Glomerular visceral epithelial cell (primary cell): Measurements from ENCODE around the gene PECR.

ENCODE experiments used
- DNase-seq: peaks from one replicate; pipeline ENCODE4 v3.0.0-alpha.2; 2016; ENCODE audit errors: extremely low spot score

PECR gene

GRCh38 chr2:216071111-216071851, 10.3 kb downstream of the PECR start:
- no peak for DNase-seq

DNA sequence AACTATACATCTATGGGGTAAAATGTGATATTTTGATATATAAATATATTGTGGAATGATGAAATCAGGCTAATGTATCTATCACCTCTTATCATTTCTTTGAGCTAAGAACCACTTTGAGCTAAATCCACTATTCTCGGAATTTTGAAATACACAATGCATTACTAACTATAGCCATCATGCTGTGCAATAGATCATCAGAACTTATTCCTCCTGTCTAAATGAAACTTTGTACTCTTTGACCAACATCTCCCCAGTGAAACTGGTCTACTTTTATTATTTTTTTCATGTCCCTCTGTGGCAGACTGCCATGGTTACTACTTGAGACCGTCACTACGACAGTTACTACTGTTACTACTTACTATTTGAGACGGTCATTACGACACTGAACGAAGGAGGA, 11.4 kb downstream of the PECR start:
- DNase-seq = no peak

DNA sequence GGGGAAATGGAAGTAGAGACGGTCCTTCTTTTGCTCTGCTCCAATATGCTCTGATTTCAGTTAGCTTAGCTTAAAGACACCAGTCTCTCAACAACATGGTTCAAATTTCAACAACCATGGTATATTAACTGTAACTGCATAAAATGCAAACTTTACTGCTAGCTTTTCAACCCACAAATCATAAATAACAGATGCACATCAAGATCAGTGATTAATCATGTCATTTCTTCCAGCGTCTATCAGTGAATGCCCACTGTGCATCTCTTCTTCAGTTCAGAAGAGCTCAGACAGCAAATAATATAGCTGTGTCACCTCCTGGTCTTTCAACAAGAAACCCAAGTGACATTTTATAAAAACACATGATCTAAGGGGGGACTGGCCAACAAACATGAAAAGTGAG, 12.6 kb downstream of the PECR start:
- no peak for DNase-seq

DNA sequence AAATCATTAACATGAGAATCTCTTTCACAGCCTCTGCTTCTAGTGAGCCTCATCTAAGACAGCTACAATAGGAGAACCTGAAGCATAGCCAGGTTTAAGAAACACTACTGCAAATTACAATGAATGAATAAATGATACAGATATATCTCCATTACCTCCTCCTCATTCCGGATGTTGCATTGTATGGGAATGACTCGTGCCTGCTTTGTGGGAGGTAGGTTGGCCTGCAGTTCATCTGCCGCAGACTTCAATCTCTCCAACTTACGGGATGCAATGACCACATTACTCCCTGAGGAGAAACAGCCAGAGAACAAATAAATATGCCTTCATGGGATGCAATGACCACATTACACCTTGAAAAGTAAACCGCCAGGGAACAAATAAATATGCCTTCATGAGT, 15.4 kb downstream of the PECR start:
- DNase-seq = peak; percentile 70

- no peak for DNase-seq
Measured at GRCh38 chr2:216064665-216065064, 16.9 kb downstream of the PECR start.

- no peak for DNase-seq
Measured at GRCh38 chr2:216064014-216064630, 17.5 kb downstream of the PECR start.

GRCh38 chr2:216059233-216059834, 22.3 kb downstream of the PECR start:
- DNase-seq = no peak

- peak; percentile 99 for DNase-seq
Measured at GRCh38 chr2:216057688-216058193, 23.9 kb downstream of the PECR start.

DNA sequence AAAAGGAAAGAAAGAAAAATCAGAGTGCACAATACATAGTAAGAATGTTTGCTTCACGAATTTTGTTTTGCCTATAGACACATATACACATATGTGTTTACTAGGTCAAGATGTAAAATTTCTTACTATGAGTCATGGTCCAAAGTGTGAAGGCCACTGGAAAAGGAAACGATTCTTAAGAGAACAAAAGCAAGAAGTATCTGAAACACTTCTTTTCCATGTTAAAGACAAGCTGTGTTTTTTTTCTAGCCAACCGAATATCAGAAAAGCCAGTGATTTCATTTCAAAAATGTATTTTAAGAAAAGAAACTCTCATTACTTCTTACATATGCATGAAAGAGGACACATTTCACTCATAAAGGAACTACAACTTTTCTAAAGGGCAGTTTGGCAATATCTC, 24.9 kb downstream of the PECR start:
- DNase-seq = no peak

DNA sequence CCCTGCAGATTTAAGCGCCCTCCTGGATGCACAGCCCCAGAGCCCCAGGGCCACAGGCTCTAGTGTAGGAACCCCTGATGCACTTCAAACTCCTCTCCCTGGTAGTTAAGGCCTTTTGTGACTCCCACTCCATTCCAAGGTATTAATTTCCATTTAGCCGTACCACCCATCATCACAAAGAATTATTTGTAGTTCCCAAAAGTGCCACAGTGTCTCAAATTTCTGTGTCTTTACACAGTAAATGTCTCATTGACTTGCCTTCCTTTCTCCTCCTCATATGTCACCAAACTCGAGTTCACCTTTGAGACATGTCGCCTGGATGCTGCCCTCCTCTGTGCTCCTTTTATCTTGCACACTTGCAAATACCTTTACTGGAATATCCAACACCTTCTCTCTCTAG, 25.9 kb downstream of the PECR start:
- DNase-seq = no peak

DNA sequence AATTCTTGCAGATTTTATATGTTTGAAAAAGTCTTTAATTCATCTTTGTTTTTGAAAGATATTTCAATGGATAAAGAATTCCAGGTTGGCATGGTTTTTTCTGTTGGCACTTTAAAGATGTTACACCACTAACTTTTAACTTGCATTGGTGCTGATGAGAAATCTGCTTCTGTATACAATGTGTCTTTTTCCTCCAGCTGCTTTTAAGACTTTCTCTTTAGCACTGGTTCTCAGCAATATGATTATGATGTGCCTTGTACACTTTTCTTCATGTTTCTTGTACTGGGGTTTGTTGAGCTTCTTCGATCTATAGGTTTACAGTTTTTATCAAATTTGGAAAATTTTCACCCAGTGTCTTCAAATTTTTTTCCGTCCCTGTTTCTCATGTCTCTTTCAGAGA, 29.2 kb downstream of the PECR start:
- DNase-seq = no peak

DNA sequence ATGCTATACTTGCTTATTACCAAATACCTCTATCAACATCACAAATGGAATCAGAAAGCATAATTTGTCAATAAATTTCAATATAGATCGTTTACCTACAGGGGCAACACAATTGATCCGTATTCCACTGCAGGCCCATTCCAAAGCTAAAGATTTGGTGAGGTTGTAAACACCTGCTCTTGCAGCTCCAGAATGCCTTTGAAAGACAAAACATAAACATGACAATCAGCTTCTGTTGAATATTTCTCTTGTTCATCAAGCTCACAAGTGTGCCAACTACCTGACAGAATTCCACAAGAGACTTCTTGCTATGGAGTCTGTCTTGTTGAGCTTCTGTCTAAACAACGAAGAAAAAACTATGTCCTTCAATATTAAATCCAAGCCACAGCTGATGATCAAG, 30.3 kb downstream of the PECR start:
- no peak for DNase-seq

DNA sequence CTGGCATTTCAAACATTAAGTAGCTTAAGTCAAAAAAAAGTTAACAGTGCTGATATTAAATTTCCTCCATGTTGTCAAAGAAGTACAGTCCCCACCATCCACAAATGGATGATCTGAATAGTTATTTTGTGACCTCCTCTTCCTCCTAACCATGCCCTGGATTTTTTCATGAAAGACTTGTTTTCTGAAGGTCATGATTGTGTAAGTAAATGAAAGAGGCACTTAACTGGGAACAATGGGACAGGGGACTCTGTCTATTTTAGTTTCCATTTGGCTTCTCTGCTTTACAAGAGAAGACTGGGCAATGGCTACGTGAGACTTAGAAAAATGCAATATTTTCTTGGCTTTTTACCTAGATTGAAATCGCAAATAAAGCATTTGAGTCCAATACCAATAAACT, 32.2 kb downstream of the PECR start:
- no peak for DNase-seq

DNA sequence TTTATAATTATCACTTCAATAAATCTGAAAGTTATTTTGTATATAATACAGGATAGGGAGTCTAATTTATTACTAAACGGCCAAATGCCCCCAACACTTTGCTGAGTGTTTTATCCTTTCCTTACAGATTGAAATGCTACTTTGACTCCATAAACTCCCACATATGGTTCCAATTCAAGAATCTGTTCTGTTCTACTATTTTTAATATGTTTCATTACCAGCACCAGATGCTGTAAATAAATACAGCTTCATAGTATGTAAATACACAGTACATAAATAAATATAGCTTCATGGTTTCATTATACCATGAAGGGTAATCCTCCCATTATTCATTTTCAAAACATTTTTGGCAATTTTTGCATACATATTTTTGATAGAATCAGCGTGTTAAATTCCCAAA, 34.2 kb downstream of the PECR start:
- no peak for DNase-seq

DNA sequence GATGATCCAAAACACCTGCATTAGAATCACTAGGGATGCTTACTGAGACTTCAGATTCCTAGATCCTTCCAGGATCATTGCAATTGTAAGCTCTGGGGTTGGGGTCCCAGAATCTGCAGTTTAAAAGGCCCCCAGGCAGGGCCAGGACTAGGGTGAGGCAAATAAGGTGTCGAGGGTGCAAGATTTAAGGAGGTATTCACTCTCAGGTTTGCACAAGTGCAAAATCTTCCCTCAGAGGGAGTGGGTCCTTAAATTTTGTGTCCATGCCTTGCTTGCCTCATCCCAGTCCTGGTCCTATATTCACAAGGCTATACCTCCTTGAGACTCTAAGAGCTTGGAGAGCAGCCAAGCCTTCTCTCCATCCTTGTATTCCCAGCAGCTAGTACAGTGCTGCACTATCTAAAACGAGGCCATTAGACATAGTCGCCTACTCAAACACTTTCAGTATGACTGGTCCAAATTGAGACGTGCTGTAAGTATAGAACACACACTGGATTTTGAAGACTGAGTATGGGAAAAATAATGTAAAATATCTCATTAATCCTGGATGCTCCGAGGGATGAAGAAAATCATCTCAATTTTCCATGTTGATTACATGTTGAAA, 36.6 kb downstream of the PECR start:
- DNase-seq = no peak

DNA sequence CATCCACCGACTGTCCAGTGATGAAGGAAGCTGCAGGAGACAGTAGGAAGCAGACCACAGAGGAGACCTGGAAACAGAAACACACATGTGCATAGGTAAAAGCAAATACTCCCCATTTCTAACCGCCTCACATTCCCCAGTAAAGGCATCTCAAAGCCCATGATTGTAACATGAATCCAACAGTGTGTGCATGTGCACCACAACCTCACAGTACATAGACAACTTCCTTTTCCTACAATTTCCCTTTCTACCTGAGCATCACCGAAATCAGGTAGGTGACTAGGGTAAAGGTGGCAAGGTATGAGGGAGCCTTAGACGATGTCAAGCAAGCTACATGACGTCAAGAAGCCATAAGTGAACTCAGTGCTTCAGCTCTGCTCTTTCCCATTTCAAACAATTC, 37.7 kb downstream of the PECR start:
- no peak for DNase-seq

DNA sequence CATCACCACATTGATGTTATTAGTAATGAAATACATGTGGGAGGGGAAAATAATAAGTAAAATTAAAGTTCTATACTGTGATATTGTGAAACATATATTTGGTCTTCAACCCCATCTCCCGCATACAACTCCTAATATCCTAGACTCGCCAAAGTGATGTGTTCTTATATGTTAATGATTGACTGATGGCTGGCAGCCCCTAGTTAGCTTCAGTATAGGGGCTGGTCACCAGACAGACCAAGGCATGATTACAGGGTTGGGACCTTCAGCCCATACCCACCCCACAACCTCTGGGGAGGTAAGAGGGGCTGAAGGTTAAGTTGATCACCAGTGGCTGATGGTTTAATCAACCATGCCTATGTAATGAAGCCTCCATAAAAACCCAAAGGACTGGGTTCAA, 40.2 kb downstream of the PECR start:
- DNase-seq = no peak

DNA sequence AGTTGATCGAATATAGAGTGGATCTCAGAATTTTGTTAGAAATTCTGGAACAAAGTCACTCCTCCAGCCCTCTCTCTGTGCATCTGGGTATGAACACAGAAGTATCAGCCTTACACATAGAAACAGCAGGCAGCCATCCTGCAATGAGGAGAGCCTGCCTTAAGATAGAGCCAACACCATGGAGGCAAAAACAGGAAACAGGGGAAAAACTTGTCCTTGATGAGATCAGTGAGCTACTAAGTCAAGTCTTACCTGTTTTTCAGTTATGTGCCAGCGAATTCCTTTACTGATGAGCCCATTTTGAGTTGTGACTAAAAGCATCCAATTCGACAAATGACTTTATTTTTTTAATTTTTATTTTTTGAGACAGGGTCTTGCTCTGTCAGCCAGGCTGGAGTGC, 41.7 kb downstream of the PECR start:
- DNase-seq = no peak

- DNase-seq = peak; percentile 78
Measured at GRCh38 chr2:216034065-216034464, 47.5 kb downstream of the PECR start.

DNA sequence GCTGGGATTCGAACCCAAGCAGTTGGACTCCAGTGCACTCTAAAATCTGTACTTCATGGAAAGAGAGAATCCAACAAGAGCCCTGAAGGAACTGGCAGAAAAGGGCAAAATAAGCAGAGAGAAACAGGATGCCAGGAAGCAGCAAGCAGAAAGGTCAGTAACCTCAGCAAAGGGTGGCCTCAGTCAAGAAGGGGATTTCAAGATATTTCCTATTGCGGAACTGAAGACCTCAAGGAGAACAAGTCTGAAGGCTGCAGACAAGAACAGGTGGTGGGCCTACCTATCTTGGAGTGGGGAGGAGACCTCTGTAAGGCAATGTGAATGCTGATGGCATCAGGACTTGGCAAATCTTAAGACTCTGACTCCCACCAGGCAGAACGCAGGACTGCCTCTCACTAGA, 48.2 kb downstream of the PECR start:
- DNase-seq = no peak

GRCh38 chr2:216031960-216032689, 49.5 kb downstream of the PECR start:
- DNase-seq = no peak

GRCh38 chr2:216030216-216030615, 51.4 kb downstream of the PECR start:
- DNase-seq = no peak
